Measurements from ENCODE around the gene ARVCF. TPM values are rescaled to one million over a fixed set of nuclear protein-coding genes. Genes with fewer than 3 reads are reported as not detected.

Gene ARVCF
- total RNA-seq, 4 donors from 2014 or later: 32.5 to 61.5 (median 39.5) TPM

DNA sequence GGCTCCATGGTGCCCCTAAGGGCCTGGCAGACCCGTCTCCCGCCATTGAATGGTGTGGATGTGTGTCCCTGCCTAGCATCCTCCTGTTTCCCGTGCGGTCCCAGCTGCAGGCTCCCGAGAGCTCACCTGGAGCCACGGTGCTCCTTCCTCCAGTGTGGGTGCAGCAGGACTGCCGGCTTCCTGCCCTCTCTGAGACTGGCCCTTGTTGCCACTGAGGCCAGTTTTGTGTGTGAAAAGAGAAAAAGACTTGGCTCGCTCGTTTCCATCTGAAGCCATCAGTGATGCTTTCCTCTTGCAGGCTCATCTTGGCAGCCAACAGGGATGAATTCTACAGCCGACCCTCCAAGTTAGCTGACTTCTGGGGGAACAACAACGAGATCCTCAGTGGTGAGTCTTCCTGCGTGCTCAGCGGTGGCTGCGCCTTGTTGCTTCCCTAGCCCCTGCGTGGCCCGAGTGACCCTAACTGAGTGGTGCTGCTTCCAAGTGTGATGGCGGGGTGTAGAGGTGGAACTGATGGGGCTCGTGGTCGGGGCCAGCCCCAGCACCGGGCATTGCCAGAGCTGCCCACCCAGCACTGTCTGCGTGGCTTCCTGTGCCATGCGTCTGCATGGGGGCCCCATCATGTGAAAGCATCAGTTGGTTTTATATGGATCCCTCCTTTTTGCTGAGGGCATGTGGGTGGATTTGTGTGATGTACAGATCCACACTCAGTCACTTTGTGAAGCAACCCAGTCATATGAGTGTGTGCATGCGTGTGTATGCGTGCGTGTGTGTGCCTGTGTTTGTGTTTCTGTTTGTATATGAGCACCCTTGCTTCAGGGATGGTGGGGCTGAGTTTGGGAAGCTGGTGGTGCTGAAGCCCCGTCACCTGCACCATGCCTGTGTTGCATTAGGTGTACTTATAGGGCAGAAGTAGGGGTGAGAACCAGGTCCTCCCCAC is 26.7 kb upstream of the ARVCF start:
- TF ChIP-seq, protein P1, sequence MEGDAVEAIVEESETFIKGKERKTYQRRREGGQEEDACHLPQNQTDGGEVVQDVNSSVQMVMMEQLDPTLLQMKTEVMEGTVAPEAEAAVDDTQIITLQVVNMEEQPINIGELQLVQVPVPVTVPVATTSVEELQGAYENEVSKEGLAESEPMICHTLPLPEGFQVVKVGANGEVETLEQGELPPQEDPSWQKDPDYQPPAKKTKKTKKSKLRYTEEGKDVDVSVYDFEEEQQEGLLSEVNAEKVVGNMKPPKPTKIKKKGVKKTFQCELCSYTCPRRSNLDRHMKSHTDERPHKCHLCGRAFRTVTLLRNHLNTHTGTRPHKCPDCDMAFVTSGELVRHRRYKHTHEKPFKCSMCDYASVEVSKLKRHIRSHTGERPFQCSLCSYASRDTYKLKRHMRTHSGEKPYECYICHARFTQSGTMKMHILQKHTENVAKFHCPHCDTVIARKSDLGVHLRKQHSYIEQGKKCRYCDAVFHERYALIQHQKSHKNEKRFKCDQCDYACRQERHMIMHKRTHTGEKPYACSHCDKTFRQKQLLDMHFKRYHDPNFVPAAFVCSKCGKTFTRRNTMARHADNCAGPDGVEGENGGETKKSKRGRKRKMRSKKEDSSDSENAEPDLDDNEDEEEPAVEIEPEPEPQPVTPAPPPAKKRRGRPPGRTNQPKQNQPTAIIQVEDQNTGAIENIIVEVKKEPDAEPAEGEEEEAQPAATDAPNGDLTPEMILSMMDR (IDR thresholded peaks at IDR 0.05): no peak
- TF ChIP-seq EP300 (IDR thresholded peaks at IDR 0.05): no peak
- TF ChIP-seq POLR2AphosphoS5 (IDR thresholded peaks at IDR 0.05): no peak
- TF ChIP-seq POLR2A (IDR thresholded peaks at IDR 0.05): no peak
- Histone ChIP-seq H3K27me3 (no peaks in the 10 kb centered on the region), H3K36me3 (peaks cover 0 to 100% of the 10 kb centered on the region in 2 donors), H3K4me3 (no peak overlapping the region), H3K9me3 (no peaks in the 10 kb centered on the region), H3K27ac (no peak overlapping the region), H3K4me1 (peaks cover 0 to 9% (median 0%) of the 10 kb centered on the region in 3 donors)
- WGBS, 2 donors (ENCODE audit: low coverage in 1 of 2): 95 to 100% methylated on average over 2 to 6 of the region's 26 CpGs
- ATAC-seq: no peak

DNA sequence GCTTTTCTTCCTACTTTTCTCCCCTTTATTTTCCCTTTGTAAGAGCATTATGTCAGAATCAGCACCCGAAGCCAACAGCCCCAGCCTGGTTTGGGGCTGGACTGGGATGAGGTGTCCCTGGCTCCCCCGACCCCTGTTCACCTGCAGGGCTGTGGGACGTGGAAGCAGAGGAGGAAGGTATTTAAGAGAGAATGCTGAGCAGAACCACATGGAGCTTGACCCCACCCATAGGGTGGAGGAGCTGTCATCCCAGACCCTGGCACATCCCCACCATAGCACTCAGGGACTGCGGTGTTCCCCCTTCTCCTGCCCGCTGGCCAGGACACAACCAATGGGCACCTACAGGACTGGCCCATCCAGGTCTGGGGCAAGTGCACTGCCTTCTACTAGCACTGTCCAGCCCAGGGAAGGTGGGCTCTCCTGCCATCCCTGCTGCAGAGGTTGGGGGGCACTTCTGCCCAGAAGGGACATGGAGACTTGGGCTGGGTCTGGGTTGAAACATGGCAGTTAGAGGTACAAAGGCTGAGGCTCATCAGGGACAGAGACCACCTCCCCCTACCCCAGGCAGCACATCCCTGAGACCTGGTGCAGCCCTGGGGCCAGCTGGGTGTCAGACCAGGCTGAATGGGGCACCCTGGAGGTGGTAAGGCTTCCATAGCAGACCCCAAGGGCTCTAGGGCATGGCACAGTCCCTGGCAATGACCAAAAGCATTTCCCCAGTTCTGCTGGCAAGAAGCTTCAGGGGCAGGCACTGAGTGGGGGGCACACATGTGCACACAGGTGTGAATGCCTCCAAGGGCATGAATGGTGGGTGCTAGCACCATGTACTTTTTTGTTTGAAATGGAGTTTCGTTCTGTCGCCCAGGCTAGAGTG is 23.9 kb upstream of the ARVCF start:
- no peak overlapping the region for H3K27ac ChIP-seq
- no peak for ATAC-seq
- 80 to 100% methylated on average over 1 to 2 of the region's 7 CpGs for WGBS, 2 donors (ENCODE audit: low coverage in 1 of 2)
- H3K27me3 ChIP-seq: no peaks in the 10 kb centered on the region
- H3K4me3 ChIP-seq: no peak overlapping the region
- H3K36me3 ChIP-seq: peaks cover 0 to 91% of the 10 kb centered on the region in 2 donors
- TF ChIP-seq, protein P1 (IDR thresholded peaks at IDR 0.05): no peak
- TF ChIP-seq POLR2A (IDR thresholded peaks at IDR 0.05) (no peak), EP300 (IDR thresholded peaks at IDR 0.05) (no peak), POLR2AphosphoS5 (IDR thresholded peaks at IDR 0.05) (no peak)
- peaks cover 0 to 9% (median 0%) of the 10 kb centered on the region in 3 donors for H3K4me1 ChIP-seq
- no peaks in the 10 kb centered on the region for H3K9me3 ChIP-seq

DNA sequence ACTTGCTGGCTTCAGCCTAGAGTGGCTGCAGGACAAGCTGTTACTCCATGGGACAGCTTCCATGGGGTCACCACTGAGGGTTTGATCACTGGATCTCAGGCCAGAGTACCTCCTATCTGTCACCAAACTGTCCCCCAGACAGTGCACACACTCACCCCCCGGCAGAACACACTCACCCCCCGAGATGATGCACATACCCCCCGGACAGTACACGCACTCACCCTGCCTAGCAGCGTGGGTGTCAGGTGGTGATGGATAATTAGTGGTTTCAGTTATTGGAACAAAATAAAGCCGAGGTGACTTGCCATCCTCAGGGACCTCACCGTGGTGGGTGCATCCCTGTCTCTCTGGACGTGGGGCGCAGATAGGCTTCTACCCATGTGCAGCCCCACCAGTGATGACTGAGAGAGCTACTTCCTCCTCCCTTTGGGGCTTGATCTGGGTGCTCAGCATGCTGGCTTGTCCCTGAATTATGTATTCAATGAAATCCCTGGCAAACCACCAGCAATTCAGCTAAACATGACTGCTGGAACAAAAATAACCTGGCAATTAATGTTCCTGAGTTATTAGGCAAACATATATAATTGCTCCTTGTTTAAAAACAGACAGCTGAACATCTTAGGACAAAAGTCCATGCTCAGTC is 23.2 kb upstream of the ARVCF start:
- Histone ChIP-seq H3K36me3 (peaks cover 0 to 83% of the 10 kb centered on the region in 2 donors), H3K27ac (no peak overlapping the region), H3K9me3 (no peaks in the 10 kb centered on the region), H3K4me3 (no peak overlapping the region), H3K27me3 (no peaks in the 10 kb centered on the region), H3K4me1 (peaks cover 0 to 9% (median 0%) of the 10 kb centered on the region in 3 donors)
- ATAC-seq: no peak
- TF ChIP-seq POLR2AphosphoS5 (IDR thresholded peaks at IDR 0.05): no peak
- TF ChIP-seq, protein P1 (IDR thresholded peaks at IDR 0.05): no peak
- TF ChIP-seq POLR2A (IDR thresholded peaks at IDR 0.05): no peak
- TF ChIP-seq EP300 (IDR thresholded peaks at IDR 0.05): no peak
- 60 to 76% methylated on average over 1 to 5 of the region's 9 CpGs for WGBS, 2 donors (ENCODE audit: low coverage in 1 of 2)

DNA sequence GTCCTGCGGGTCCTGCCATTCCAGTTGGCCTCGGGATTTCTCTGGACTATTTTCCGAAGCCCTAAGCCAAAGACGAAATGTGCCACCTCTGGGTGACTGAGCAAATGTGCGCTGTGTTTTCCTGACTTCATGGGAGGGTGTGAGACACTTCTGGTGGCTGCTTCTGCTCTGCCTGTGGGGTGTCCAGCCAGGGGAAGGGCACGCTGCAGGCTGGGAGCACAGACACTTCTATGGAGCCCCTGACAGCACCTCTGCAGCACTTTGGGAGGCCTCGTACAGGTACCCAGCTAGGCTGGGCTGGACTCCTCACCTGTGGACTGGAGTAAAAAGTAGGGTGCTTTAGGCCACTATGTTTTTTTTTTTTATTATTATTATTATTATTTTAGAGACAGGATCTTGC is 22.0 kb upstream of the ARVCF start:
- no peaks in the 10 kb centered on the region for H3K27me3 ChIP-seq
- H3K9me3 ChIP-seq: no peaks in the 10 kb centered on the region
- TF ChIP-seq POLR2AphosphoS5 (IDR thresholded peaks at IDR 0.05) (no peak), POLR2A (IDR thresholded peaks at IDR 0.05) (no peak), EP300 (IDR thresholded peaks at IDR 0.05) (no peak)
- TF ChIP-seq, protein P1 (IDR thresholded peaks at IDR 0.05): no peak
- H3K27ac ChIP-seq: no peak overlapping the region
- no CpG with 5 or more reads among the region's 7 CpGs for WGBS, 2 donors (ENCODE audit: low coverage in 1 of 2)
- H3K36me3 ChIP-seq: peaks cover 0 to 71% of the 10 kb centered on the region in 2 donors
- peaks cover 0 to 13% (median 3%) of the 10 kb centered on the region in 3 donors for H3K4me1 ChIP-seq
- H3K4me3 ChIP-seq: no peak overlapping the region
- no peak for ATAC-seq

Measured in gastroesophageal sphincter (tissue), 4 donors.